OCI-LY1 (cell line): ENCODE data around the gene HERPUD1.

Experiments used
- CTCF ChIP-seq: fragments of 200-600 bp; sonication (generic), shearing (Covaris generic); IDR thresholded peaks from 2 replicates; pipeline ENCODE4 v1.5.1; 2017; ENCODE audit warnings: mild to moderate bottlenecking, antibody characterized with exemption, low read length, moderate library complexity, mixed read lengths
- EZH2 ChIP-seq: fragments of 200-600 bp; sonication (generic), shearing (Covaris generic); IDR thresholded peaks from 2 replicates; pipeline ENCODE4 v1.8.0; 2017; ENCODE audit warnings: borderline replicate concordance, mixed run types, mild to moderate bottlenecking, antibody characterized with exemption, low read length, moderate library complexity, mixed read lengths

- no peak for TF ChIP-seq CTCF
- no peak for TF ChIP-seq EZH2
These were observed 18.9 kb upstream of the HERPUD1 start for GRCh38 chr16:56912746-56913708.
